GM23338 (cell line): Measurements from ENCODE around the gene HIVEP2. TPM values are rescaled to one million over a fixed set of nuclear protein-coding genes. Genes with fewer than 3 reads are reported as not detected.

Source experiments
- ATAC-seq: fragments of 200-7000 bp; cut with Tn5 transposase; 3 replicates; pipeline ENCODE4 v1.9.1; 2020
- DNase-seq: peaks from one replicate; pipeline ENCODE4 v3.0.0-alpha.2; 2015; ENCODE audit warnings: low spot score
- H2AFZ ChIP-seq: fragments of 200-600 bp; sonication (generic); 2 replicates; pipeline ENCODE4 v1.8.0; 2016; ENCODE audit warnings: antibody characterized with exemption, mild to moderate bottlenecking, moderate library complexity
- H3F3A ChIP-seq: fragments of 200-600 bp; sonication (generic); replicated peaks from 2 replicates; pipeline ENCODE4 v1.8.0; 2017; ENCODE audit warnings: antibody characterized with exemption, mixed run types, low read depth
- H3K27ac ChIP-seq: fragments of 200-600 bp; sonication (generic); 2 replicates; pipeline ENCODE4 v1.6.1; 2016; ENCODE audit warnings: low read depth
- H3K27me3 ChIP-seq: fragments of 200-600 bp; sonication (generic); 2 replicates; pipeline ENCODE4 v1.8.0; 2016; ENCODE audit warnings: mild to moderate bottlenecking, mixed run types, moderate library complexity; ENCODE audit not compliant: insufficient read depth
- H3K36me3 ChIP-seq: fragments of 200-600 bp; sonication (generic); 2 replicates; pipeline ENCODE4 v1.8.0; 2016; ENCODE audit warnings: mild to moderate bottlenecking; ENCODE audit not compliant: insufficient read depth
- H3K4me1 ChIP-seq: fragments of 200-600 bp; sonication (generic); 2 replicates; pipeline ENCODE4 v1.8.0; 2016; ENCODE audit warnings: mild to moderate bottlenecking, moderate library complexity; ENCODE audit not compliant: insufficient read depth
- H3K4me2 ChIP-seq: fragments of 200-600 bp; sonication (generic); 2 replicates; pipeline ENCODE4 v1.7.1; 2017; ENCODE audit warnings: mixed run types
- H3K4me3 ChIP-seq: fragments of 200-600 bp; sonication (generic); 2 replicates; pipeline ENCODE4 v1.6.1; 2016; ENCODE audit warnings: mixed run types
- H3K79me2 ChIP-seq: fragments of 200-600 bp; sonication (generic); replicated peaks from 2 replicates; pipeline ENCODE4 v1.8.0; 2017; ENCODE audit warnings: mild to moderate bottlenecking; ENCODE audit not compliant: insufficient read depth
- H3K9me2 ChIP-seq: fragments of 200-600 bp; sonication (generic); 2 replicates; pipeline ENCODE4 v1.8.0; 2017; ENCODE audit not compliant: insufficient read depth
- H4K20me1 ChIP-seq: fragments of 200-600 bp; sonication (generic); replicated peaks from 2 replicates; pipeline ENCODE4 v1.8.0; 2017; ENCODE audit warnings: mild to moderate bottlenecking; ENCODE audit not compliant: insufficient read depth
- H3K27ac Mint-ChIP-seq: 2 replicates; pipeline ENCODE4 v1.8.0; 2020; ENCODE audit warnings: inconsistent platforms, mild to moderate bottlenecking, moderate library complexity, mixed read lengths
- H3K27me3 Mint-ChIP-seq: 3 replicates; pipeline ENCODE4 v1.8.0; 2022; ENCODE audit warnings: low read depth, mild to moderate bottlenecking, moderate library complexity, mixed read lengths, inconsistent platforms; ENCODE audit not compliant: insufficient read depth, poor library complexity
- H3K36me3 Mint-ChIP-seq: 3 replicates; pipeline ENCODE4 v1.8.0; 2021; ENCODE audit warnings: low read depth, mild to moderate bottlenecking, inconsistent platforms, moderate library complexity, mixed read lengths
- H3K4me1 Mint-ChIP-seq: 3 replicates; pipeline ENCODE4 v1.8.0; 2020; ENCODE audit warnings: mild to moderate bottlenecking, inconsistent platforms, mixed read lengths
- H3K4me3 Mint-ChIP-seq: 3 replicates; pipeline ENCODE4 v1.8.0; 2021; ENCODE audit warnings: moderate library complexity, mild to moderate bottlenecking, inconsistent platforms, mixed read lengths
- H3K9me3 Mint-ChIP-seq: 3 replicates; pipeline ENCODE4 v1.8.0; 2020; ENCODE audit warnings: moderate library complexity, mild to moderate bottlenecking, inconsistent platforms, mixed read lengths
- CREB1 ChIP-seq: fragments of 250-450 bp; sonication (Bioruptor Pico); IDR thresholded peaks from 2 replicates; pipeline ENCODE4 v1.5.0; 2020; ENCODE audit warnings: low read depth, mild to moderate bottlenecking, moderate library complexity
- EZH2 ChIP-seq: fragments of 200-600 bp; sonication (generic); IDR thresholded peaks from one replicate; pipeline ENCODE4 v1.8.0; 2017; ENCODE audit warnings: antibody characterized with exemption, mild to moderate bottlenecking, low read depth; ENCODE audit not compliant: unreplicated experiment
- EZH2phosphoT487 ChIP-seq: fragments of 200-600 bp; sonication (generic); IDR thresholded peaks from one replicate; pipeline ENCODE4 v1.8.1; 2018; ENCODE audit warnings: antibody characterized with exemption; ENCODE audit not compliant: unreplicated experiment
- JUNB ChIP-seq: IDR thresholded peaks from one replicate; pipeline ENCODE4 v1.6.1; 2016; ENCODE audit warnings: antibody characterized with exemption; ENCODE audit not compliant: unreplicated experiment
- NANOG ChIP-seq: IDR thresholded peaks from 2 replicates; pipeline ENCODE4 v1.6.1; 2016; ENCODE audit warnings: antibody characterized with exemption, borderline replicate concordance
- POLR2AphosphoS5 ChIP-seq: IDR thresholded peaks from 2 replicates; pipeline ENCODE4 v1.6.1; 2016; ENCODE audit warnings: antibody characterized with exemption, low read depth
- STAT1 ChIP-seq: IDR thresholded peaks from one replicate; pipeline ENCODE4 v1.6.1; 2016; ENCODE audit warnings: antibody characterized with exemption; ENCODE audit not compliant: unreplicated experiment
- ZNF114 ChIP-seq: fragments of 250-450 bp; sonication (Bioruptor Pico); IDR thresholded peaks from 2 replicates; pipeline ENCODE4 v1.5.0; 2020; ENCODE audit warnings: mild to moderate bottlenecking, moderate library complexity
- ZNF331 ChIP-seq: fragments of 250-450 bp; sonication (Bioruptor Pico); IDR thresholded peaks from 2 replicates; pipeline ENCODE4 v1.5.0; 2020; ENCODE audit warnings: low read depth, mild to moderate bottlenecking, moderate library complexity
- polyA plus RNA-seq: library from polyadenylated mRNA; unstranded; fragments of >200 nt; fragmentation: Nextera tagmentation; extraction: Ambion mirVana; gene quantifications from 2 replicates; pipeline ENCODE4 v1.2.1, GENCODE V29; 2016
- total RNA-seq: library from RNA; depleted of rRNA; stranded (reverse); fragments of >200 nt; shearing (Covaris generic); gene quantifications from 2 replicates; pipeline ENCODE4 v1.2.3, GENCODE V29; 2014
- TF ChIP-seq, protein P1 (sequence below): IDR thresholded peaks from one replicate; pipeline ENCODE4 v1.6.1; 2018; ENCODE audit warnings: antibody characterized with exemption; ENCODE audit not compliant: unreplicated experiment
- TF ChIP-seq, protein P2 (sequence below), 2 experiments: fragments of 200-600 bp in 1 of 2; sonication (generic) in 1 of 2; conservative IDR thresholded peaks; 2 replicates each; pipeline versions ENCODE4 v1.5.1 to v1.6.1; 2016 to 2017; ENCODE audit warnings: antibody characterized with exemption in 2 of 2, low read depth in 2 of 2, mild to moderate bottlenecking in 2 of 2, moderate library complexity in 1 of 2
- TF ChIP-seq, protein P3 (sequence below): IDR thresholded peaks from 2 replicates; pipeline ENCODE4 v1.6.1; 2016; ENCODE audit warnings: antibody characterized with exemption
- TF ChIP-seq, protein P4 (sequence below): fragments of 250-450 bp; sonication (Bioruptor Pico); IDR thresholded peaks from 2 replicates; pipeline ENCODE4 v1.5.0; 2020; ENCODE audit warnings: mild to moderate bottlenecking, moderate library complexity

HIVEP2 gene
- total and polyA plus RNA-seq, 2 experiments from 2014 or later = 1.5 to 7.4 TPM

DNA sequence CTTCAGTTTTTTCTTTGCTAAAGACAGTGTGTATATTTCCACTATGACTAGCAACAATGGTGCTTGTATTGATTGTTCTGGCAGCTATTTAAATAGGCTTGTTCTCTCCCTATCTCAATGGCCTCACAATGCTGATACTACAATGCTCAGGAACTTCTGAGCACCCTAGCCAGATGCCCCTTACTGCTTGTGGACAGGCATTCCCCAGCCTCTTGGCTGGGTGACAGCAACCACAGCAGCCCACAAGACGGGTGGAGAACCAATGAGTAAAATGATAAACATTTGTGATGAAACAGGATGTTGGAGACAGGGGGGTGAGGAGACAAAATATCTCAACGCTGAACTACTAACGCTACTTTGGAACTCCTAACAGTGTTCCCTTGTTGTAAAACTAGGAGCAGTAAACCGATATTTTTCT is 42.3 kb downstream of the HIVEP2 start:
- H3K36me3 ChIP-seq = no peaks in the 10 kb centered on the region
- H3K4me3 Mint-ChIP-seq = no peak overlapping the region
- no peaks in the 10 kb centered on the region for H3K9me3 Mint-ChIP-seq
- H3K4me2 ChIP-seq = no peak overlapping the region
- H3K27ac ChIP-seq = no peak overlapping the region
- H4K20me1 ChIP-seq = no peaks in the 10 kb centered on the region
- peak; percentile 39; the same call in 1 of the 3 replicates for ATAC-seq
- no peaks in the 10 kb centered on the region for H3K27me3 Mint-ChIP-seq
- TF ChIP-seq, protein P1, sequence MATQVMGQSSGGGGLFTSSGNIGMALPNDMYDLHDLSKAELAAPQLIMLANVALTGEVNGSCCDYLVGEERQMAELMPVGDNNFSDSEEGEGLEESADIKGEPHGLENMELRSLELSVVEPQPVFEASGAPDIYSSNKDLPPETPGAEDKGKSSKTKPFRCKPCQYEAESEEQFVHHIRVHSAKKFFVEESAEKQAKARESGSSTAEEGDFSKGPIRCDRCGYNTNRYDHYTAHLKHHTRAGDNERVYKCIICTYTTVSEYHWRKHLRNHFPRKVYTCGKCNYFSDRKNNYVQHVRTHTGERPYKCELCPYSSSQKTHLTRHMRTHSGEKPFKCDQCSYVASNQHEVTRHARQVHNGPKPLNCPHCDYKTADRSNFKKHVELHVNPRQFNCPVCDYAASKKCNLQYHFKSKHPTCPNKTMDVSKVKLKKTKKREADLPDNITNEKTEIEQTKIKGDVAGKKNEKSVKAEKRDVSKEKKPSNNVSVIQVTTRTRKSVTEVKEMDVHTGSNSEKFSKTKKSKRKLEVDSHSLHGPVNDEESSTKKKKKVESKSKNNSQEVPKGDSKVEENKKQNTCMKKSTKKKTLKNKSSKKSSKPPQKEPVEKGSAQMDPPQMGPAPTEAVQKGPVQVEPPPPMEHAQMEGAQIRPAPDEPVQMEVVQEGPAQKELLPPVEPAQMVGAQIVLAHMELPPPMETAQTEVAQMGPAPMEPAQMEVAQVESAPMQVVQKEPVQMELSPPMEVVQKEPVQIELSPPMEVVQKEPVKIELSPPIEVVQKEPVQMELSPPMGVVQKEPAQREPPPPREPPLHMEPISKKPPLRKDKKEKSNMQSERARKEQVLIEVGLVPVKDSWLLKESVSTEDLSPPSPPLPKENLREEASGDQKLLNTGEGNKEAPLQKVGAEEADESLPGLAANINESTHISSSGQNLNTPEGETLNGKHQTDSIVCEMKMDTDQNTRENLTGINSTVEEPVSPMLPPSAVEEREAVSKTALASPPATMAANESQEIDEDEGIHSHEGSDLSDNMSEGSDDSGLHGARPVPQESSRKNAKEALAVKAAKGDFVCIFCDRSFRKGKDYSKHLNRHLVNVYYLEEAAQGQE = no peak
- TF ChIP-seq, protein P2, sequence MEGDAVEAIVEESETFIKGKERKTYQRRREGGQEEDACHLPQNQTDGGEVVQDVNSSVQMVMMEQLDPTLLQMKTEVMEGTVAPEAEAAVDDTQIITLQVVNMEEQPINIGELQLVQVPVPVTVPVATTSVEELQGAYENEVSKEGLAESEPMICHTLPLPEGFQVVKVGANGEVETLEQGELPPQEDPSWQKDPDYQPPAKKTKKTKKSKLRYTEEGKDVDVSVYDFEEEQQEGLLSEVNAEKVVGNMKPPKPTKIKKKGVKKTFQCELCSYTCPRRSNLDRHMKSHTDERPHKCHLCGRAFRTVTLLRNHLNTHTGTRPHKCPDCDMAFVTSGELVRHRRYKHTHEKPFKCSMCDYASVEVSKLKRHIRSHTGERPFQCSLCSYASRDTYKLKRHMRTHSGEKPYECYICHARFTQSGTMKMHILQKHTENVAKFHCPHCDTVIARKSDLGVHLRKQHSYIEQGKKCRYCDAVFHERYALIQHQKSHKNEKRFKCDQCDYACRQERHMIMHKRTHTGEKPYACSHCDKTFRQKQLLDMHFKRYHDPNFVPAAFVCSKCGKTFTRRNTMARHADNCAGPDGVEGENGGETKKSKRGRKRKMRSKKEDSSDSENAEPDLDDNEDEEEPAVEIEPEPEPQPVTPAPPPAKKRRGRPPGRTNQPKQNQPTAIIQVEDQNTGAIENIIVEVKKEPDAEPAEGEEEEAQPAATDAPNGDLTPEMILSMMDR (conservative IDR thresholded peaks at IDR 0.05; ENCODE audit: low read depth in 2 of 2) = no peak
- TF ChIP-seq ZNF114 (CRISPR knock-in tag) (no peak), STAT1 (no peak), POLR2AphosphoS5 (no peak), ZNF331 (no peak), NANOG (no peak), EZH2phosphoT487 (no peak), JUNB (no peak), CREB1 (CRISPR knock-in tag) (no peak), EZH2 (no peak)
- TF ChIP-seq, protein P3, sequence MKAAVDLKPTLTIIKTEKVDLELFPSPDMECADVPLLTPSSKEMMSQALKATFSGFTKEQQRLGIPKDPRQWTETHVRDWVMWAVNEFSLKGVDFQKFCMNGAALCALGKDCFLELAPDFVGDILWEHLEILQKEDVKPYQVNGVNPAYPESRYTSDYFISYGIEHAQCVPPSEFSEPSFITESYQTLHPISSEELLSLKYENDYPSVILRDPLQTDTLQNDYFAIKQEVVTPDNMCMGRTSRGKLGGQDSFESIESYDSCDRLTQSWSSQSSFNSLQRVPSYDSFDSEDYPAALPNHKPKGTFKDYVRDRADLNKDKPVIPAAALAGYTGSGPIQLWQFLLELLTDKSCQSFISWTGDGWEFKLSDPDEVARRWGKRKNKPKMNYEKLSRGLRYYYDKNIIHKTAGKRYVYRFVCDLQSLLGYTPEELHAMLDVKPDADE = no peak
- TF ChIP-seq, protein P4, sequence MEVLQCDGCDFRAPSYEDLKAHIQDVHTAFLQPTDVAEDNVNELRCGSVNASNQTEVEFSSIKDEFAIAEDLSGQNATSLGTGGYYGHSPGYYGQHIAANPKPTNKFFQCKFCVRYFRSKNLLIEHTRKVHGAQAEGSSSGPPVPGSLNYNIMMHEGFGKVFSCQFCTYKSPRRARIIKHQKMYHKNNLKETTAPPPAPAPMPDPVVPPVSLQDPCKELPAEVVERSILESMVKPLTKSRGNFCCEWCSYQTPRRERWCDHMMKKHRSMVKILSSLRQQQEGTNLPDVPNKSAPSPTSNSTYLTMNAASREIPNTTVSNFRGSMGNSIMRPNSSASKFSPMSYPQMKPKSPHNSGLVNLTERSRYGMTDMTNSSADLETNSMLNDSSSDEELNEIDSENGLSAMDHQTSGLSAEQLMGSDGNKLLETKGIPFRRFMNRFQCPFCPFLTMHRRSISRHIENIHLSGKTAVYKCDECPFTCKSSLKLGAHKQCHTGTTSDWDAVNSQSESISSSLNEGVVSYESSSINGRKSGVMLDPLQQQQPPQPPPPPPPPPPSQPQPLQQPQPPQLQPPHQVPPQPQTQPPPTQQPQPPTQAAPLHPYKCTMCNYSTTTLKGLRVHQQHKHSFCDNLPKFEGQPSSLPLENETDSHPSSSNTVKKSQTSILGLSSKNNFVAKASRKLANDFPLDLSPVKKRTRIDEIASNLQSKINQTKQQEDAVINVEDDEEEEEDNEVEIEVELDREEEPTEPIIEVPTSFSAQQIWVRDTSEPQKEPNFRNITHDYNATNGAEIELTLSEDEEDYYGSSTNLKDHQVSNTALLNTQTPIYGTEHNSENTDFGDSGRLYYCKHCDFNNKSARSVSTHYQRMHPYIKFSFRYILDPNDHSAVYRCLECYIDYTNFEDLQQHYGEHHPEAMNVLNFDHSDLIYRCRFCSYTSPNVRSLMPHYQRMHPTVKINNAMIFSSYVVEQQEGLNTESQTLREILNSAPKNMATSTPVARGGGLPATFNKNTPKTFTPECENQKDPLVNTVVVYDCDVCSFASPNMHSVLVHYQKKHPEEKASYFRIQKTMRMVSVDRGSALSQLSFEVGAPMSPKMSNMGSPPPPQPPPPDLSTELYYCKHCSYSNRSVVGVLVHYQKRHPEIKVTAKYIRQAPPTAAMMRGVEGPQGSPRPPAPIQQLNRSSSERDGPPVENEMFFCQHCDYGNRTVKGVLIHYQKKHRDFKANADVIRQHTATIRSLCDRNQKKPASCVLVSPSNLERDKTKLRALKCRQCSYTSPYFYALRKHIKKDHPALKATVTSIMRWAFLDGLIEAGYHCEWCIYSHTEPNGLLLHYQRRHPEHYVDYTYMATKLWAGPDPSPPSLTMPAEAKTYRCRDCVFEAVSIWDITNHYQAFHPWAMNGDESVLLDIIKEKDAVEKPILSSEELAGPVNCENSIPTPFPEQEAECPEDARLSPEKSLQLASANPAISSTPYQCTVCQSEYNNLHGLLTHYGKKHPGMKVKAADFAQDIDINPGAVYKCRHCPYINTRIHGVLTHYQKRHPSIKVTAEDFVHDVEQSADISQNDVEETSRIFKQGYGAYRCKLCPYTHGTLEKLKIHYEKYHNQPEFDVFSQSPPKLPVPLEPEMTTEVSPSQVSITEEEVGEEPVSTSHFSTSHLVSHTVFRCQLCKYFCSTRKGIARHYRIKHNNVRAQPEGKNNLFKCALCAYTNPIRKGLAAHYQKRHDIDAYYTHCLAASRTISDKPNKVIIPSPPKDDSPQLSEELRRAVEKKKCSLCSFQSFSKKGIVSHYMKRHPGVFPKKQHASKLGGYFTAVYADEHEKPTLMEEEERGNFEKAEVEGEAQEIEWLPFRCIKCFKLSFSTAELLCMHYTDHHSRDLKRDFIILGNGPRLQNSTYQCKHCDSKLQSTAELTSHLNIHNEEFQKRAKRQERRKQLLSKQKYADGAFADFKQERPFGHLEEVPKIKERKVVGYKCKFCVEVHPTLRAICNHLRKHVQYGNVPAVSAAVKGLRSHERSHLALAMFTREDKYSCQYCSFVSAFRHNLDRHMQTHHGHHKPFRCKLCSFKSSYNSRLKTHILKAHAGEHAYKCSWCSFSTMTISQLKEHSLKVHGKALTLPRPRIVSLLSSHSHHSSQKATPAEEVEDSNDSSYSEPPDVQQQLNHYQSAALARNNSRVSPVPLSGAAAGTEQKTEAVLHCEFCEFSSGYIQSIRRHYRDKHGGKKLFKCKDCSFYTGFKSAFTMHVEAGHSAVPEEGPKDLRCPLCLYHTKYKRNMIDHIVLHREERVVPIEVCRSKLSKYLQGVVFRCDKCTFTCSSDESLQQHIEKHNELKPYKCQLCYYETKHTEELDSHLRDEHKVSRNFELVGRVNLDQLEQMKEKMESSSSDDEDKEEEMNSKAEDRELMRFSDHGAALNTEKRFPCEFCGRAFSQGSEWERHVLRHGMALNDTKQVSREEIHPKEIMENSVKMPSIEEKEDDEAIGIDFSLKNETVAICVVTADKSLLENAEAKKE (CRISPR knock-in tag) = no peak
- H3K4me1 ChIP-seq = peaks cover 8% of the 10 kb centered on the region
- no peaks in the 10 kb centered on the region for H3K36me3 Mint-ChIP-seq
- H3K4me1 Mint-ChIP-seq = peaks cover 20% of the 10 kb centered on the region; the same call in 2 of the 3 replicates
- H2AFZ ChIP-seq = no peak overlapping the region
- no peaks in the 10 kb centered on the region for H3K27me3 ChIP-seq
- no peak overlapping the region for H3K27ac Mint-ChIP-seq
- H3K4me3 ChIP-seq = no peak overlapping the region
- H3K79me2 ChIP-seq = peaks cover 17% of the 10 kb centered on the region
- H3F3A ChIP-seq = no peaks in the 10 kb centered on the region
- no peaks in the 10 kb centered on the region for H3K9me2 ChIP-seq
- no peak for DNase-seq
